ENCODE results near the gene ARHGAP36. TPM values are rescaled to one million over a fixed set of nuclear protein-coding genes. Genes with fewer than 3 reads are reported as not detected.

The ARHGAP36 gene
- total RNA-seq, 1 experiment from 2014 or later, result not detected

DNA sequence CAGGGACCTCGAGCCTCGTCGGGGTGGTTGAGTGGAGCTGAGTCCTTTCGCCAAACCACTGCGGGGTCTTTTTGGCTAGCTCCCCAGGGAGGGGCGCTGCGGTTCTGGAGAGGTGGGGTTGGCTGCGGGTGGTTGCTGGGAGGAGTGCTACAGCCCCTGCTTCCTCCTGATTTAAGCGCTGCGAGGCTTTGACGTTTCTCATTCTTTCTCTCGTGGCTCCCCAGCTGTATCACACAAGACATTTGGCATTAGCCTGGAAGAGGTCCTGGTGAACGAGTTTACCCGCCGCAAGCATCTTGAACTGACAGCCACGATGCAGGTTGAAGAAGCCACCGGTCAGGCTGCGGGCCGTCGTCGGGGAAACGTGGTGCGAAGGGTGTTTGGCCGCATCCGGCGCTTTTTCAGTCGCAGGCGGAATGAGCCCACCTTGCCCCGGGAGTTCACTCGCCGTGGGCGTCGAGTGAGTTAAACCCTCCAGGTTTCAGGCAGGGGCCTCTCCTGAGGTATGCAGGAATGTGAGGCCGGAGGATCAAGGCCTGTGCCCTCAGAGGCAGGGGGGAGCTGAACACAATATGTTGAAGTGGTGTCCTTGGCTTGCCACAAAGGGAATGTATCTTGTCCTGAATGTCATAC lies 25.5 kb downstream of the ARHGAP36 start:
- TF ChIP-seq, protein P1, sequence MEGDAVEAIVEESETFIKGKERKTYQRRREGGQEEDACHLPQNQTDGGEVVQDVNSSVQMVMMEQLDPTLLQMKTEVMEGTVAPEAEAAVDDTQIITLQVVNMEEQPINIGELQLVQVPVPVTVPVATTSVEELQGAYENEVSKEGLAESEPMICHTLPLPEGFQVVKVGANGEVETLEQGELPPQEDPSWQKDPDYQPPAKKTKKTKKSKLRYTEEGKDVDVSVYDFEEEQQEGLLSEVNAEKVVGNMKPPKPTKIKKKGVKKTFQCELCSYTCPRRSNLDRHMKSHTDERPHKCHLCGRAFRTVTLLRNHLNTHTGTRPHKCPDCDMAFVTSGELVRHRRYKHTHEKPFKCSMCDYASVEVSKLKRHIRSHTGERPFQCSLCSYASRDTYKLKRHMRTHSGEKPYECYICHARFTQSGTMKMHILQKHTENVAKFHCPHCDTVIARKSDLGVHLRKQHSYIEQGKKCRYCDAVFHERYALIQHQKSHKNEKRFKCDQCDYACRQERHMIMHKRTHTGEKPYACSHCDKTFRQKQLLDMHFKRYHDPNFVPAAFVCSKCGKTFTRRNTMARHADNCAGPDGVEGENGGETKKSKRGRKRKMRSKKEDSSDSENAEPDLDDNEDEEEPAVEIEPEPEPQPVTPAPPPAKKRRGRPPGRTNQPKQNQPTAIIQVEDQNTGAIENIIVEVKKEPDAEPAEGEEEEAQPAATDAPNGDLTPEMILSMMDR (IDR thresholded peaks at IDR 0.05; ENCODE audit: unreplicated experiment), result no peak
- CTCF ChIA-PET, result no interaction called here
- Mint-ChIP-seq H3K4me3 (ENCODE audit: low read depth, unreplicated experiment) (no peak overlapping the region), H3K36me3 (ENCODE audit: insufficient read depth, unreplicated experiment) (peaks cover 6% of the 10 kb centered on the region), H3K4me1 (ENCODE audit: low read depth, unreplicated experiment) (no peaks in the 10 kb centered on the region), H3K27ac (ENCODE audit: unreplicated experiment) (no peak overlapping the region), H3K27me3 (ENCODE audit: unreplicated experiment) (no peaks in the 10 kb centered on the region), H3K9me3 (ENCODE audit: low read depth, unreplicated experiment) (peaks cover 10% of the 10 kb centered on the region)
- intact Hi-C loops (cut with micrococcal nuclease; ENCODE audit: unreplicated experiment), result no loop called here
- DNase-seq, result no peak
- no TSS peak for BruUV-seq (replicated peaks)

DNA sequence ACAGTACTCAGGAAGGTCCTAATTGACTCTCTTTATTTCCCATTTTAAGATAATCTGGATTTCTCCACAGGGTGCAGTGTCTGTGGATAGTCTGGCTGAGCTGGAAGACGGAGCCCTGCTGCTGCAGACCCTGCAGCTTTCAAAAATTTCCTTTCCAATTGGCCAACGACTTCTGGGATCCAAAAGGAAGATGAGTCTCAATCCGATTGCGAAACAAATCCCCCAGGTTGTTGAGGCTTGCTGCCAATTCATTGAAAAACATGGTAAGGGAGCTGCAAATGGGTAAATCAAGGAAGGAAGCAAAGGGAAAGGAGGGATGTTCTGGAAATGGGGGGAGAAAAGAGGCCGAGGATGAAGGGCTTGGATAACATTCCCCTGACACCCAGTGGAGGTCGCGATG lies 26.0 kb downstream of the ARHGAP36 start:
- intact Hi-C loops (cut with micrococcal nuclease; ENCODE audit: unreplicated experiment), result no loop called here
- no peak overlapping the region for H3K27ac Mint-ChIP-seq (ENCODE audit: unreplicated experiment)
- no peak for DNase-seq
- H3K4me3 Mint-ChIP-seq (ENCODE audit: low read depth, unreplicated experiment), result no peak overlapping the region
- TF ChIP-seq, protein P1 (IDR thresholded peaks at IDR 0.05; ENCODE audit: unreplicated experiment), result no peak
- no peaks in the 10 kb centered on the region for H3K27me3 Mint-ChIP-seq (ENCODE audit: unreplicated experiment)
- H3K4me1 Mint-ChIP-seq (ENCODE audit: low read depth, unreplicated experiment), result no peaks in the 10 kb centered on the region
- peaks cover 6% of the 10 kb centered on the region for H3K36me3 Mint-ChIP-seq (ENCODE audit: insufficient read depth, unreplicated experiment)
- H3K9me3 Mint-ChIP-seq (ENCODE audit: low read depth, unreplicated experiment), result peaks cover 10% of the 10 kb centered on the region
- BruUV-seq (replicated peaks), result no TSS peak
- CTCF ChIA-PET, result no interaction called here

DNA sequence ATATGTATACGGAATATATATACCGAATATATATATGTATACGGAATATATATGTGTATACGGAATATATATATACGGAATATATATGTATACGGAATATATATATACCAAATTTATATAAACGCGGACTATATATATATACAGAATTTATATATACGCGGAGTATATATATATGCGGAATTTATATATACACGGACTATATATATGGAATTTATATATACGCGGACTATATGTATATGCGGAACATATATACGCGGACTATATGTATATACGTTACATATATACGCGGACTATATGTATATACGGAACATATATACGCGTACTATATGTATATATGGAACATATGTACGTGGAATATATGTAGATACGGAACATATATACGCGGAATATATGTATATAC lies 78.6 kb downstream of the ARHGAP36 start:
- intact Hi-C loops (cut with micrococcal nuclease; ENCODE audit: unreplicated experiment), result no loop called here
- Mint-ChIP-seq H3K4me3 (ENCODE audit: low read depth, unreplicated experiment) (no peak overlapping the region), H3K27me3 (ENCODE audit: unreplicated experiment) (no peaks in the 10 kb centered on the region), H3K36me3 (ENCODE audit: insufficient read depth, unreplicated experiment) (no peaks in the 10 kb centered on the region), H3K27ac (ENCODE audit: unreplicated experiment) (no peak overlapping the region), H3K9me3 (ENCODE audit: low read depth, unreplicated experiment) (peaks cover 7% of the 10 kb centered on the region), H3K4me1 (ENCODE audit: low read depth, unreplicated experiment) (no peaks in the 10 kb centered on the region)
- CTCF ChIA-PET, result no interaction called here
- DNase-seq, result no peak
- BruUV-seq (replicated peaks), result no TSS peak
- TF ChIP-seq, protein P1 (IDR thresholded peaks at IDR 0.05; ENCODE audit: unreplicated experiment), result no peak

DNA sequence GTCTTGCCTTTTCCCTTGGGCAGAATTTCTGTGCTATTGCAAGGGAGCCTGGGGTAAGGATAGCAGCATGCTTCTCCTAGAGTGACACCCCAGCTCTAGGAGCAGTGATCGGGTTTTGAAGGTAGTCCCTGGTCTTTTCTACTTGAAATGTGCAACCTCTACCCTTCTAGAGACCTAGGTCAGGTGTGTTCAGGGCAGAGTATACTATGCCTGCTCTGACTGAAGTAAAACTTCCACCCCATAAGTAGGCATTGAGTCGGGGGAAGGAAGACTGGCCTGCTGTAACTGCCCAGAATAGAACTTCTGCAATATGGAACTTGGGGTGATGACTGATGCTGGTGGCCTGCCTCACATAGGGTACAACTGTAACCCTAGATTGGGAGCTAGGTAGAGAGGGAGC lies 80.9 kb downstream of the ARHGAP36 start:
- Mint-ChIP-seq H3K4me1 (ENCODE audit: low read depth, unreplicated experiment) (no peaks in the 10 kb centered on the region), H3K4me3 (ENCODE audit: low read depth, unreplicated experiment) (no peak overlapping the region), H3K9me3 (ENCODE audit: low read depth, unreplicated experiment) (peaks cover 7% of the 10 kb centered on the region), H3K27ac (ENCODE audit: unreplicated experiment) (no peak overlapping the region), H3K36me3 (ENCODE audit: insufficient read depth, unreplicated experiment) (no peaks in the 10 kb centered on the region), H3K27me3 (ENCODE audit: unreplicated experiment) (no peaks in the 10 kb centered on the region)
- CTCF ChIA-PET, result no interaction called here
- no TSS peak for BruUV-seq (replicated peaks)
- no peak for DNase-seq
- TF ChIP-seq, protein P1 (IDR thresholded peaks at IDR 0.05; ENCODE audit: unreplicated experiment), result no peak
- intact Hi-C loops (cut with micrococcal nuclease; ENCODE audit: unreplicated experiment), result no loop called here

Other genes starting within 250 kb of the ARHGAP36 start
- 23.4 and 28.9 TPM in 2 replicates for gene ENOX2, start 155.1 kb upstream of the ARHGAP36 start, total RNA-seq (2022)
- not detected in 2 replicates for gene IGSF1, start 231.0 kb downstream of the ARHGAP36 start, total RNA-seq (2022)

Measured in Calu3 (cell line).